Measurements from ENCODE around the gene CTSW.

DNA sequence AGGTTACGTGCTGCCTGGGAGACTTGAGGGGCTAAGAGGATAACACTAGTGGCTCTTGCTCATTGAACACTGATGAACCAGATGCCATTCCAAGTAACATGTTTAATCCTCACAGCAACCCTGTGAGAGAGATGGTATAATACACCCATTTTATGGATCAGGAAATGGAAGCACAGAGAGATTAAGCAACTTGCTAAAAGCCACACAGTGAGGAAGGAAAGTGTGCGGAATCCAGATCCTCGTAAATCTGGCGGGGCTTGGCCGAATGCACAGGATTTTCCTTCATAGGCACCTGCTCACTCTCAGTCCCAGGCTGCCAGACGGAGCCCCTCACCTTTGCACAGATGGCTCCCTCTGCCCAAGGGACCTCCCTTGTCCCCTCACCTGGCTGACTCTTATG lies 28.2 kb downstream of the CTSW start:
- TF ChIP-seq, protein P1, sequence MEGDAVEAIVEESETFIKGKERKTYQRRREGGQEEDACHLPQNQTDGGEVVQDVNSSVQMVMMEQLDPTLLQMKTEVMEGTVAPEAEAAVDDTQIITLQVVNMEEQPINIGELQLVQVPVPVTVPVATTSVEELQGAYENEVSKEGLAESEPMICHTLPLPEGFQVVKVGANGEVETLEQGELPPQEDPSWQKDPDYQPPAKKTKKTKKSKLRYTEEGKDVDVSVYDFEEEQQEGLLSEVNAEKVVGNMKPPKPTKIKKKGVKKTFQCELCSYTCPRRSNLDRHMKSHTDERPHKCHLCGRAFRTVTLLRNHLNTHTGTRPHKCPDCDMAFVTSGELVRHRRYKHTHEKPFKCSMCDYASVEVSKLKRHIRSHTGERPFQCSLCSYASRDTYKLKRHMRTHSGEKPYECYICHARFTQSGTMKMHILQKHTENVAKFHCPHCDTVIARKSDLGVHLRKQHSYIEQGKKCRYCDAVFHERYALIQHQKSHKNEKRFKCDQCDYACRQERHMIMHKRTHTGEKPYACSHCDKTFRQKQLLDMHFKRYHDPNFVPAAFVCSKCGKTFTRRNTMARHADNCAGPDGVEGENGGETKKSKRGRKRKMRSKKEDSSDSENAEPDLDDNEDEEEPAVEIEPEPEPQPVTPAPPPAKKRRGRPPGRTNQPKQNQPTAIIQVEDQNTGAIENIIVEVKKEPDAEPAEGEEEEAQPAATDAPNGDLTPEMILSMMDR (IDR thresholded peaks at IDR 0.05 in 4 of 5, conservative IDR thresholded peaks at IDR 0.05 in 1 of 5) = no peak
- no peak for TF ChIP-seq POLR2A (IDR thresholded peaks at IDR 0.05)
